ENCODE results near the gene LCA5. TPM values are rescaled to one million over a fixed set of nuclear protein-coding genes. Genes with fewer than 3 reads are reported as not detected.

LCA5 gene
- total RNA-seq, 1 experiment from 2014 or later = 2.3 TPM

GRCh38 chr6:79544939-79545450 lies 7.8 kb upstream of the LCA5 start:
- no CpG with 5 or more reads among the region's 7 CpGs for WGBS (ENCODE audit: extremely low coverage, insufficient read length, low lambda C conversion rate)
- H3K4me1 Mint-ChIP-seq = peaks cover 30 to 37% of the 10 kb centered on the region in 2 experiments

More at GRCh38 chr6:79544939-79545450, 7.8 kb upstream of the LCA5 start:
- Histone ChIP-seq H3K27ac (ENCODE audit: insufficient read length, low read depth, low read length) (no peak overlapping the region), H3K27me3 (ENCODE audit: insufficient read depth, low read length) (no peaks in the 10 kb centered on the region), H3K4ac (ENCODE audit: low read depth, low read length) (no peak overlapping the region), H3K9ac (ENCODE audit: extremely low read depth, insufficient read length, low read length) (no peak overlapping the region), H3T11ph (ENCODE audit: low read length) (no peak overlapping the region), H3K23me2 (ENCODE audit: insufficient read length, low read depth, low read length, poor library complexity, severe bottlenecking) (no peaks in the 10 kb centered on the region), H4K91ac (ENCODE audit: insufficient read length, low read depth, low read length) (no peak overlapping the region), H3K56ac (ENCODE audit: insufficient read length, low read depth, low read length) (no peak overlapping the region), H3K79me2 (ENCODE audit: insufficient read depth, low read length) (no peaks in the 10 kb centered on the region), H4K5ac (ENCODE audit: insufficient read length, low read depth, low read length) (no peak overlapping the region), H3K23ac (ENCODE audit: insufficient read length, low read depth, low read length) (no peak overlapping the region), H2BK20ac (ENCODE audit: low read depth, low read length, poor library complexity, severe bottlenecking) (no peak overlapping the region), H3K4me1 (ENCODE audit: insufficient read depth, low read length) (peaks cover 3% of the 10 kb centered on the region; the same call in 1 of the 2 replicates), H4K20me1 (ENCODE audit: control insufficient read depth, insufficient read depth, insufficient read length) (no peaks in the 10 kb centered on the region), H2BK12ac (ENCODE audit: insufficient read length, low read depth, low read length) (no peak overlapping the region), H2AFZ (ENCODE audit: low read length) (no peak overlapping the region), H4K8ac (replicated peaks; ENCODE audit: insufficient read length, low read depth, low read length) (no peak overlapping the region), H3K9me3 (ENCODE audit: control insufficient read depth, low read depth, low read length) (no peaks in the 10 kb centered on the region), H3K79me1 (ENCODE audit: insufficient read depth, low read depth, low read length, poor library complexity, severe bottlenecking) (no peaks in the 10 kb centered on the region), H2BK120ac (ENCODE audit: low read depth, low read length, poor library complexity, severe bottlenecking) (no peak overlapping the region), H3K4me2 (ENCODE audit: insufficient read depth, insufficient read length, low read length) (peak overlapping the region; percentile 0), H3K14ac (ENCODE audit: insufficient read depth, low read length) (no peak overlapping the region), H2BK15ac (ENCODE audit: low read depth, low read length) (no peak overlapping the region), H2AK5ac (ENCODE audit: insufficient read length, low read length) (no peak overlapping the region), H2BK5ac (ENCODE audit: insufficient read length, low read length) (no peak overlapping the region), H3K18ac (ENCODE audit: insufficient read length, low read depth, low read length) (no peak overlapping the region)
- TF ChIP-seq, protein P1, sequence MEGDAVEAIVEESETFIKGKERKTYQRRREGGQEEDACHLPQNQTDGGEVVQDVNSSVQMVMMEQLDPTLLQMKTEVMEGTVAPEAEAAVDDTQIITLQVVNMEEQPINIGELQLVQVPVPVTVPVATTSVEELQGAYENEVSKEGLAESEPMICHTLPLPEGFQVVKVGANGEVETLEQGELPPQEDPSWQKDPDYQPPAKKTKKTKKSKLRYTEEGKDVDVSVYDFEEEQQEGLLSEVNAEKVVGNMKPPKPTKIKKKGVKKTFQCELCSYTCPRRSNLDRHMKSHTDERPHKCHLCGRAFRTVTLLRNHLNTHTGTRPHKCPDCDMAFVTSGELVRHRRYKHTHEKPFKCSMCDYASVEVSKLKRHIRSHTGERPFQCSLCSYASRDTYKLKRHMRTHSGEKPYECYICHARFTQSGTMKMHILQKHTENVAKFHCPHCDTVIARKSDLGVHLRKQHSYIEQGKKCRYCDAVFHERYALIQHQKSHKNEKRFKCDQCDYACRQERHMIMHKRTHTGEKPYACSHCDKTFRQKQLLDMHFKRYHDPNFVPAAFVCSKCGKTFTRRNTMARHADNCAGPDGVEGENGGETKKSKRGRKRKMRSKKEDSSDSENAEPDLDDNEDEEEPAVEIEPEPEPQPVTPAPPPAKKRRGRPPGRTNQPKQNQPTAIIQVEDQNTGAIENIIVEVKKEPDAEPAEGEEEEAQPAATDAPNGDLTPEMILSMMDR (conservative IDR thresholded peaks at IDR 0.05) = peak; percentile 64
- peak; percentile 95 for DNase-seq
- no peaks in the 10 kb centered on the region for H3K9me3 Mint-ChIP-seq
- peak overlapping the region; percentile 85 to 86 (median 85); a peak in 5 of 7 replicates for H3K27ac Mint-ChIP-seq
- H3K36me3 Mint-ChIP-seq (ENCODE audit: insufficient read depth in 1 of 3, low read depth in 3 of 3) = peaks cover 3 to 18% (median 14%) of the 10 kb centered on the region in 3 experiments; a peak in 6 of 7 replicates
- peak overlapping the region in 1 of 2 experiments; percentile 42; a peak in 3 of 5 replicates for H3K4me3 Mint-ChIP-seq
- no peaks in the 10 kb centered on the region for H3K27me3 Mint-ChIP-seq (ENCODE audit: low read depth)
